ENCODE results near the gene NFIX. TPM values are rescaled to one million over a fixed set of nuclear protein-coding genes. Genes with fewer than 3 reads are reported as not detected.

Gene NFIX
- total and polyA plus RNA-seq, 2 experiments from 2014 or later = 0.06 to 0.14 TPM

DNA sequence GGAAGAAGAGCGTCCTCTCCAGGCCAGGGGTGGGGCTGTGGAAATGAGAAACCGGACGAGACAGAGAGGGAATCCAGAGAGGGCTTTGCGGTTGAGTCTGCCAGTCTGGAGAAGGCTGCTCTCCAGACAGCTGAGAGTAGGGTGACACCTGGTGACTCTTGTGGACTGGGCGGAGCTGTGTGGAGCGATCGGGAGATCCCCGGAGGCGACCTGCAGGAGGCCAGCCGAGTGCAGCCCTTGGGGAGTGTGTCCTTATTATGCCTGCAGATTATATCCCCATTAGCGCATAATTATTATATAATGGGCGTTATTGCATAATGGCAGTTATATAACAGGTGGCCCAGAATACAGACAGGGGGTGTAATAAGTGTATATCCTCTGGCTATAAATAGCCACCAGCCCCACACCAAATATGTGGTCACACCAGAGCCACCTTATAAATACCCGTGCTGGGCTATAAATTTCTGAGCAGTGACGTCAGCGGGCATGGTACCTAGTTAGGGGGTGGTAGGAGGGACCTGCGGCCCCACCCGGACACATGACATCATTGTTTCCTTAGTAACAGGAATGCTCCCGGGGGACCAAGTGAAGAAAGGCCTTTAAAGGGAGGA, 41.2 kb downstream of the NFIX start:
- Mint-ChIP-seq H3K9me3 (no peaks in the 10 kb centered on the region), H3K4me3 (no peak overlapping the region), H3K27ac (no peak overlapping the region), H3K36me3 (ENCODE audit: low read depth) (no peaks in the 10 kb centered on the region), H3K27me3 (ENCODE audit: insufficient read depth, low read depth, poor library complexity) (peaks cover 49% of the 10 kb centered on the region), H3K4me1 (peaks cover 4% of the 10 kb centered on the region; the same call in 2 of the 3 replicates)
- no peaks in the 10 kb centered on the region for H3K79me2 ChIP-seq (replicated peaks; ENCODE audit: insufficient read depth)
- no peak overlapping the region for H2AFZ ChIP-seq
- 0 out of 2 replicates have a peak, but pooled peaks cover 4% of the 10 kb centered on the region for H3F3A ChIP-seq (replicated peaks; ENCODE audit: low read depth)
- no peak overlapping the region for H3K4me2 ChIP-seq
- no peak overlapping the region for H3K27ac ChIP-seq (ENCODE audit: low read depth)
- no peaks in the 10 kb centered on the region for H4K20me1 ChIP-seq (replicated peaks; ENCODE audit: insufficient read depth)
- no peak overlapping the region for H3K4me3 ChIP-seq
- ATAC-seq = peak; percentile 23; the same call in 2 of the 3 replicates
- H3K27me3 ChIP-seq (ENCODE audit: insufficient read depth) = peaks cover 46% of the 10 kb centered on the region; the same call in 1 of the 2 replicates
- H3K36me3 ChIP-seq (ENCODE audit: insufficient read depth) = no peaks in the 10 kb centered on the region
- TF ChIP-seq POLR2AphosphoS5 (IDR thresholded peaks at IDR 0.05; ENCODE audit: low read depth) (no peak), CTCF (conservative IDR thresholded peaks at IDR 0.05; ENCODE audit: low read depth in 2 of 2) (peak in 1 of 2 experiments; percentile 33; a peak in 1 of 4 replicates)
- DNase-seq (ENCODE audit: low spot score) = no peak
- H3K4me1 ChIP-seq (ENCODE audit: insufficient read depth) = peaks cover 8% of the 10 kb centered on the region; the same call in 1 of the 2 replicates
- no peaks in the 10 kb centered on the region for H3K9me2 ChIP-seq (ENCODE audit: insufficient read depth)

- no peak overlapping the region for H3K27ac Mint-ChIP-seq
- Histone ChIP-seq H3K4me1 (ENCODE audit: insufficient read depth) (peaks cover 8% of the 10 kb centered on the region; the same call in 1 of the 2 replicates), H3K4me2 (no peak overlapping the region)
- TF ChIP-seq, protein P1, sequence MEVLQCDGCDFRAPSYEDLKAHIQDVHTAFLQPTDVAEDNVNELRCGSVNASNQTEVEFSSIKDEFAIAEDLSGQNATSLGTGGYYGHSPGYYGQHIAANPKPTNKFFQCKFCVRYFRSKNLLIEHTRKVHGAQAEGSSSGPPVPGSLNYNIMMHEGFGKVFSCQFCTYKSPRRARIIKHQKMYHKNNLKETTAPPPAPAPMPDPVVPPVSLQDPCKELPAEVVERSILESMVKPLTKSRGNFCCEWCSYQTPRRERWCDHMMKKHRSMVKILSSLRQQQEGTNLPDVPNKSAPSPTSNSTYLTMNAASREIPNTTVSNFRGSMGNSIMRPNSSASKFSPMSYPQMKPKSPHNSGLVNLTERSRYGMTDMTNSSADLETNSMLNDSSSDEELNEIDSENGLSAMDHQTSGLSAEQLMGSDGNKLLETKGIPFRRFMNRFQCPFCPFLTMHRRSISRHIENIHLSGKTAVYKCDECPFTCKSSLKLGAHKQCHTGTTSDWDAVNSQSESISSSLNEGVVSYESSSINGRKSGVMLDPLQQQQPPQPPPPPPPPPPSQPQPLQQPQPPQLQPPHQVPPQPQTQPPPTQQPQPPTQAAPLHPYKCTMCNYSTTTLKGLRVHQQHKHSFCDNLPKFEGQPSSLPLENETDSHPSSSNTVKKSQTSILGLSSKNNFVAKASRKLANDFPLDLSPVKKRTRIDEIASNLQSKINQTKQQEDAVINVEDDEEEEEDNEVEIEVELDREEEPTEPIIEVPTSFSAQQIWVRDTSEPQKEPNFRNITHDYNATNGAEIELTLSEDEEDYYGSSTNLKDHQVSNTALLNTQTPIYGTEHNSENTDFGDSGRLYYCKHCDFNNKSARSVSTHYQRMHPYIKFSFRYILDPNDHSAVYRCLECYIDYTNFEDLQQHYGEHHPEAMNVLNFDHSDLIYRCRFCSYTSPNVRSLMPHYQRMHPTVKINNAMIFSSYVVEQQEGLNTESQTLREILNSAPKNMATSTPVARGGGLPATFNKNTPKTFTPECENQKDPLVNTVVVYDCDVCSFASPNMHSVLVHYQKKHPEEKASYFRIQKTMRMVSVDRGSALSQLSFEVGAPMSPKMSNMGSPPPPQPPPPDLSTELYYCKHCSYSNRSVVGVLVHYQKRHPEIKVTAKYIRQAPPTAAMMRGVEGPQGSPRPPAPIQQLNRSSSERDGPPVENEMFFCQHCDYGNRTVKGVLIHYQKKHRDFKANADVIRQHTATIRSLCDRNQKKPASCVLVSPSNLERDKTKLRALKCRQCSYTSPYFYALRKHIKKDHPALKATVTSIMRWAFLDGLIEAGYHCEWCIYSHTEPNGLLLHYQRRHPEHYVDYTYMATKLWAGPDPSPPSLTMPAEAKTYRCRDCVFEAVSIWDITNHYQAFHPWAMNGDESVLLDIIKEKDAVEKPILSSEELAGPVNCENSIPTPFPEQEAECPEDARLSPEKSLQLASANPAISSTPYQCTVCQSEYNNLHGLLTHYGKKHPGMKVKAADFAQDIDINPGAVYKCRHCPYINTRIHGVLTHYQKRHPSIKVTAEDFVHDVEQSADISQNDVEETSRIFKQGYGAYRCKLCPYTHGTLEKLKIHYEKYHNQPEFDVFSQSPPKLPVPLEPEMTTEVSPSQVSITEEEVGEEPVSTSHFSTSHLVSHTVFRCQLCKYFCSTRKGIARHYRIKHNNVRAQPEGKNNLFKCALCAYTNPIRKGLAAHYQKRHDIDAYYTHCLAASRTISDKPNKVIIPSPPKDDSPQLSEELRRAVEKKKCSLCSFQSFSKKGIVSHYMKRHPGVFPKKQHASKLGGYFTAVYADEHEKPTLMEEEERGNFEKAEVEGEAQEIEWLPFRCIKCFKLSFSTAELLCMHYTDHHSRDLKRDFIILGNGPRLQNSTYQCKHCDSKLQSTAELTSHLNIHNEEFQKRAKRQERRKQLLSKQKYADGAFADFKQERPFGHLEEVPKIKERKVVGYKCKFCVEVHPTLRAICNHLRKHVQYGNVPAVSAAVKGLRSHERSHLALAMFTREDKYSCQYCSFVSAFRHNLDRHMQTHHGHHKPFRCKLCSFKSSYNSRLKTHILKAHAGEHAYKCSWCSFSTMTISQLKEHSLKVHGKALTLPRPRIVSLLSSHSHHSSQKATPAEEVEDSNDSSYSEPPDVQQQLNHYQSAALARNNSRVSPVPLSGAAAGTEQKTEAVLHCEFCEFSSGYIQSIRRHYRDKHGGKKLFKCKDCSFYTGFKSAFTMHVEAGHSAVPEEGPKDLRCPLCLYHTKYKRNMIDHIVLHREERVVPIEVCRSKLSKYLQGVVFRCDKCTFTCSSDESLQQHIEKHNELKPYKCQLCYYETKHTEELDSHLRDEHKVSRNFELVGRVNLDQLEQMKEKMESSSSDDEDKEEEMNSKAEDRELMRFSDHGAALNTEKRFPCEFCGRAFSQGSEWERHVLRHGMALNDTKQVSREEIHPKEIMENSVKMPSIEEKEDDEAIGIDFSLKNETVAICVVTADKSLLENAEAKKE (CRISPR knock-in tag; IDR thresholded peaks at IDR 0.05) = no peak
- TF ChIP-seq NANOG (IDR thresholded peaks at IDR 0.05; ENCODE audit: borderline replicate concordance) = no peak
- no peak for TF ChIP-seq POLR2AphosphoS5 (IDR thresholded peaks at IDR 0.05; ENCODE audit: low read depth)
- TF ChIP-seq CTCF (conservative IDR thresholded peaks at IDR 0.05; ENCODE audit: low read depth in 2 of 2) = no peak
- no peak for TF ChIP-seq JUNB (IDR thresholded peaks at IDR 0.05; ENCODE audit: unreplicated experiment)
- TF ChIP-seq CREB1 (CRISPR knock-in tag; IDR thresholded peaks at IDR 0.05; ENCODE audit: low read depth) = no peak
- no peak for TF ChIP-seq EZH2 (IDR thresholded peaks at IDR 0.05; ENCODE audit: low read depth, unreplicated experiment)
- TF ChIP-seq ZNF114 (CRISPR knock-in tag; IDR thresholded peaks at IDR 0.05) = no peak
- no peak for TF ChIP-seq ZNF331 (CRISPR knock-in tag; IDR thresholded peaks at IDR 0.05; ENCODE audit: low read depth)
Measured at GRCh38 chr19:13037161-13037560, 41.9 kb downstream of the NFIX start.

More at GRCh38 chr19:13037161-13037560, 41.9 kb downstream of the NFIX start:
- Histone ChIP-seq H3K27ac (ENCODE audit: low read depth) (no peak overlapping the region), H3K36me3 (ENCODE audit: insufficient read depth) (no peaks in the 10 kb centered on the region), H3K79me2 (replicated peaks; ENCODE audit: insufficient read depth) (no peaks in the 10 kb centered on the region), H3K9me2 (ENCODE audit: insufficient read depth) (no peaks in the 10 kb centered on the region), H2AFZ (no peak overlapping the region), H4K20me1 (replicated peaks; ENCODE audit: insufficient read depth) (no peaks in the 10 kb centered on the region), H3K27me3 (ENCODE audit: insufficient read depth) (peaks cover 43% of the 10 kb centered on the region; the same call in 1 of the 2 replicates), H3F3A (replicated peaks; ENCODE audit: low read depth) (0 out of 2 replicates have a peak, but pooled peaks cover 4% of the 10 kb centered on the region), H3K4me3 (no peak overlapping the region)
- peaks cover 49% of the 10 kb centered on the region for H3K27me3 Mint-ChIP-seq (ENCODE audit: insufficient read depth, low read depth, poor library complexity)
- H3K4me1 Mint-ChIP-seq = peaks cover 4% of the 10 kb centered on the region; the same call in 2 of the 3 replicates
- H3K4me3 Mint-ChIP-seq = no peak overlapping the region
- no peak for ATAC-seq
- H3K9me3 Mint-ChIP-seq = no peaks in the 10 kb centered on the region
- no peaks in the 10 kb centered on the region for H3K36me3 Mint-ChIP-seq (ENCODE audit: low read depth)
- DNase-seq (ENCODE audit: low spot score) = no peak

All from GM23338 (cell line).